ENCODE data around the gene C10orf71.

C10orf71 gene, protein sequence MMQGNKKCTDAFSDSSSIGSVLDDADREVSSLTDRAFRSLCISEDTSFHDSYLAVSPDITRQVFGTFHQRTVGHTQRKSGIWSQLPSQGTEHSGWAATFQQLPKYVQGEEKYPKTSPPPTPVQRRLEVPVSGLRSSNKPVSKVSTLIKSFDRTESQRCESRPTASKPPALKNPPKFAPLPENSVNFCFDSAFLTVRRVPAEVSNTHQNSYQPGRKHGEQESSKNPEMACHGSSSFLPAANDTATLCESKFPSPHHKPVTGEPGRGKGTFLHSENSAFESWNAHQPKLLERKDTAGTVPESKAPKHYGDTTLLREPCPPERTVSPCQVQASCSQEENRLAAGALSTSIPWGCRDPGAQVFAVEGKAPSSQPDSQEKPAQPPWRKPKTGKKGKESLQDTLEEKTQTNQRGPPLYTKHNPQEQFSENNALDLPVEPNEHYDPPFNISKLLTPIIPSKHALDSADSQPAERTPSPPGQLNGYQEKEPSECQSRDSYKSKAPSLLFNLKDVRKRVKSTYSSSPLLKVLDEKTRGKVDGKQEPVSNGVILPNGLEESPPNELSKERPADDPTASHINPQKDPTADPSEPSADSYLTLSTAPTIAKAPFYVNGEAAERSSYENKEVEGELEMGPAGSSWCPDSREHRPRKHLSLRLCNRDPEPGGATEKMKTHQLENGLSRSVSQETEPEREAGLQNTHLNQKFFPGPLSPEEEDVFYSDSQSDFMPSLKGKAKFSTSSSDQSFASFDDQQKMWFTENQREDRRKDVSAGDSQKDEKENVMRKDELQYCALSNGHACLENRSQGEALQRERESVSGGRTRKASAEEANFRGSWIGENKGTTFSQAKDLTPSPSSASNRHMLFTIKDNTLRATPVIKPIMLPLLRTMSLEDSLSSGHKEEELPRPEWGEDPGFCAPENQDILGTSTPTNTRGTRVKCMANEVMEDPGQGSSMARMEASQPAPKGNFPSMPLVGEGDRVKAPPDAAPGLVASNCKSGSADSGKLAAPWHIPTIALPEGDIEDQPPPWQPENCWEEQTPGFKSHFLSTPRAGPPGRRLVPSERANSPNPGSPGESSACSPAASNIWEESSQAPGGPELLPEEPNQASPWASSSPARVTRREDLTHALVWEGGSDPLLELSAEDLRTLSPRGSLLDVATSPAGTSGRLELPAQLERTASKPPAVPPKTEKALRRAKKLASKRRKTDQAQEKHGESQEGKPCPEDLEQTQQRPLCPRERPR (N-terminal part only)

DNA sequence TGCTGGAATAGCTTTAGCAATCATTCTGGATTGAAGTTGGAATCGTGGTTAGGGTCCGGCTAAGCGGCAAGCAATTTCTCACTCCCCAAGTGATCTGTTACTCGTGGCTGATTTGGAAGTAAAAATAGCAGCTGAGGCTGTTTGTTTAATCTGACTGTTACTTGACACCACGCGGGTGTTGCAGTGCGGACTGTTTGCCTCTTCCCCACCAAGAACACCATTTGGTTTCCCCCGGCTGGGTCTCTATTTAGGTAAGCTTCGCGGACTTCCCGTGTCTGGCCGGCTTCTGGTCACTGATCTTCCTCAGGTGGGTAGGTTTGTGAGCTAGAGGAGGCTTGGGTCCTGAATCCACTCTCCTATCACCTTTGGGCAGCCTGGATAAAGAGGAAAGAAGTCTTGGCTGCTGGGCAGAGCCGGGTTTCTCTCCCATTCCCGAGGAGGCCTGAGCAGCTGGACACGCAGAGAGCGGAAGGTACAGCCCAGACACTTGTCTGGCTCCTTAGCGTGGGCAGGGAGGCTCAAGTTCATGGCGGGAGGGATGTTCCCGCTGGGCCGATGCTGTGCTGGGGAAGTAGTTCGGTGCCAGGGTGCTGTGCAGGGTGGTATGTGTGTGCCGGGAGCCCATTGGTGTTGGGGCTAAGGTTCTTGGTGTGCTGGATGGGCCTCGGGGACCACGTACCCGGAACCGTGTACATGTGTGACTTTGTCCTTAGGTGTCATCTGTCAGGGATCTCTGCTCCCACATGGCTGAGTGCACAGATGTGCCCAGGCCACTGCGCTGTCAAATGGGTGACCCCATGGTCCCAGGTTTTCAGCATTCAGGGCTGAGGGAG lies at the start of gene C10orf71:
C10orf71 (plus strand) TSS at position 188 of the 833 bp plus-strand sequence. CDS start 23,376 bp downstream, outside the sequence.
- peak; percentile 15 for DNase-seq

DNA sequence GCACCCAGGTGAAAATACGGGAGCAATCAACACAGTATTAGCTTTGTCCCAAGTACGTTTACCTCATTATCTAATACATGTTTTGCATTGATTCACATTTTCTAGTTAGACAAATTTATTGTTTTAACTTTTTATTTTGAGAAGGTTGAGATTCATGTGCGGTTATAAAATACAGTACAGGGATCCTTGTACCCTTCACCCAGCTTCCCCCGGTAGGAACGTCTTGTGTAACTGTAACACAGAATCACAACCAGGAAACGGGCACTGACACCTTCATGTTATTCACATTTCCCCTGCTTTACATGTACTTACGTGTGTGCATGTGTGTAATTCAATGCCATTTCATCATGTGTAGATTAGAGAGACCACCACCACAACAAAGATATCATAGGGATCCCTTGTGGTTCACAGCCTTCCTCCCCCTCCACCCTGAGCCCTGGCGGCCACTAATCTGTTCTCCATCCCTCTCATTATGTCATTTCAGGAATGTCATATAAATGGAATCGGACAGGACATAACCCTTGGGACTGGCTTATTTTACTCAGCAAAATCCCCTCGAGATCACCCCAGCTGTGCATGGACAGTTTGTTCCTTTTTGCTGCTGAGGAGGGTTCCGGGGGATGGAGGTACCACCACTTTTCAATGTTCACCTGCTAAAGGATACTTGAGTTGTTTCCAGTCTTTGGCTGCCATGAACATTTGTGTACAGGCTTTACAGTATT lies 46.5 kb upstream of the C10orf71 start:
- DNase-seq: no peak

DNA sequence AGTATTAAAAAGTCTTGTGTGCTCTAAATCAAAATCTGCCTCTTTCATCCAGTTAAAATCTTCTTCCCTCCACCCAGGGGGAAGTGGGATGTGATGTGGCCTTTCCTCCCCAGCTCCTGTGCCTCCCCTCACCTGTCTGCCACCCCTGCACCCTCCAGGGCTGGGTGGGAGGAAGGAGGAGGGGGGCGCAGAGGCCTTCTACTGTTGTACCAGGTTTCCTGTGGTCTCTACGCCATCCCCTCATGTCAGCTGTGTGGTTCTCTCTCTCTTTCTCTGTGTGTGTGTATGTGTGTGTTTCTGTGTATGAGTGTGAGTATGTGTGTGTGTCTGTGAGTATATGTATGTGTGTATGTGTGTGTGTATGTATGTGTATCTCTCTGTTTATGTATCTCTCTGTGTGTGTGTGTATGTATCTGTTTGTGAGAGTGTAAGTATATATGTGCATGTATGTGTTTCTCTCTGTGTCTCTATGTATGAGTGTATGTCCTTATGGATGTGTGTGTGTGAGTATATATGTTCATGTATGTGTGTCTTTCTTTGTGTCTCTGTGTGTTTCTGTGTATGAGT lies 45.5 kb upstream of the C10orf71 start:
- DNase-seq: no peak

DNA sequence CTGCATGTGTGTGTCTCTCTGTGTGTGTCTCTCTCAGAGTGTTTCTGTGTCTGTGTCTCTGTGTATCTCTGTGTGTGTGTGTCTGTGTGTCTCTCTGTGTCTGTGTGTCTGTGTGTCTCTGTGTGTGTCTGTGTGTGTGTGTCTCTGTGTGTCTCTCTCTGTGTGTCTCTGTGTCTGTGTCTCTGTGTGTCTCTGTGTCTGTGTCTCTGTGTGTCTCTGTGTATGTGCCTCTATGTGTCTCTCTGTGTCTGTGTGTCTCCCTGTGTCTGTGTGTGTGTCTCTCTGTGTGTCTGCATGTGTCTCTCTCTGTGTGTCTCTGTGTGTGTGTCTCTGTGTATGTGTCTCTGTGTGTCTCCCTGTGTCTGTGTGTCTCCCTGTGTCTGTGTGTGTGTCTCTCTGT lies 44.8 kb upstream of the C10orf71 start:
- DNase-seq: no peak

DNA sequence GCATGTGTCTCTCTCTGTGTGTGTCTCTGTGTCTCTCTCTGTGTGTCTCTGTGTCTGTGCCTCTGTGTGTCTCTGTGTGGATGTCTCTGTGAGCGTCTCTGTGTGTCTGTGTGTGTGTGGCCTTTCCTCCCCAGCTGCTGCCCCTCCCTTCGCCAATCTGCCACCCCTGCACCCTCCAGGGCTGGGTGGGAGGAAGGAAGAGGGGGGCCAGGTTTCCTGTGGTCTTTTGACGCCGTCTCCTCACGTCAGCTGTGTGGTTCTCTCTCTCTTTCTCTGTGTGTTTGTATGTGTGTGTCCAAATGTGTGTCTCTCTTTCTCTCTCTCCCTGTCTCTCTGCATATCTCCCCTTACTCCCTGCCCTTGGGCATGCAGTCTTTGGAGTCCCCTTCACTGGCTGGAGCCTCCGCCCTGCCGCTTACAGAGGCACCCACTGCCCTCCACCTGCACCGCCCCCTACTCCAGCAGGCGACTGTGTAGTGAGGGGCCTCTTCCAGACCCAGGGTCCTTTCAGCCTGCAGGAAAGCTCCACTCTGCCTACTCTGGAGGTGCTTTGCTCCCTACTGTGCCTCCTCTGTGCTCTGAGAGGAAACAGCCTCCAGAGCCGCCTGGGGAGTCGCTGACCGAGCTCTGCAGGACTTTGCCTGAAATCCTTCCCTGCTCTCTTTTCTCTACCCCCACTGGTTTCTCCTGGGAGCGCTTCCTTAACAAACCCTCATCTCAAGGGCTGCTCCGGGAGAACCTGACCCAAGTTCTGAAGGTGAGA lies 44.2 kb upstream of the C10orf71 start:
- DNase-seq: no peak

DNA sequence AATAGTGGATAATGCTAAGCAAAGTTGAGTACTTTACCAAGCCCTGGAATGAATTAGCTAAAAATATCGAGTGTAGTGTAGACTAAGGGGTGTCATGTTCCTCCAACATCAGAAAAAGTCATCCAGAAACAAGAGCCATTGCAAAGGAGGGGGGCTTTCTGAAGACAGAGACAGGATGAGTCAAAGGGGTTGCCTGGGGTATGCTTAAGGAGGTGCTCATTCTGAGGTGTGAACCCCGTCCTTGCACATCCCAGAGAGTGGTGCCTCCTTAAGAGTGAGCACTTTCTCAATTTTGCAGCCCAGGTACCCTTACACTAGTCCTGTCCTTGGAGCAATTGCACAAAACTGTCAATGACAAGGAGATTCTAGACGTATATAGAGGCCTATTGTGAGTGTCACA lies 43.1 kb upstream of the C10orf71 start:
- DNase-seq: no peak

DNA sequence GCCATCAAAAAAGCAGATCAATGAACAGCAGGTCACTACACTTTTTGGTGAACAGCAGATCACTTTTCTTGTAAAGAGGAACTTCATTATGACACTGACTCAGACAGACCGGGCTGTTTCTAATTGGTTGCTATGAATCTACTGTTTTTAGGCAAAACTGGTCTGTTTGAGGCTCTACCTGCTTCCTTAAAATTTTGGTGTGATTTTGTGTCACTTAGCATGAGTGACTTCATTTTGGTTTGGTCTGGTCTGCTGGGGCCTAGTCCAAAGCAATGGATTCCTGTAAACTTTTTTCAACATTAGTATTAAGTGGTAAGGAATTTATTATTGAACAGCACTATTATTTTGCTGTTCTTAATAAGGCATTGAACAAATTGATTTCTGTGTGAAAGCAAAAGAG lies 41.8 kb upstream of the C10orf71 start:
- DNase-seq: no peak

DNA sequence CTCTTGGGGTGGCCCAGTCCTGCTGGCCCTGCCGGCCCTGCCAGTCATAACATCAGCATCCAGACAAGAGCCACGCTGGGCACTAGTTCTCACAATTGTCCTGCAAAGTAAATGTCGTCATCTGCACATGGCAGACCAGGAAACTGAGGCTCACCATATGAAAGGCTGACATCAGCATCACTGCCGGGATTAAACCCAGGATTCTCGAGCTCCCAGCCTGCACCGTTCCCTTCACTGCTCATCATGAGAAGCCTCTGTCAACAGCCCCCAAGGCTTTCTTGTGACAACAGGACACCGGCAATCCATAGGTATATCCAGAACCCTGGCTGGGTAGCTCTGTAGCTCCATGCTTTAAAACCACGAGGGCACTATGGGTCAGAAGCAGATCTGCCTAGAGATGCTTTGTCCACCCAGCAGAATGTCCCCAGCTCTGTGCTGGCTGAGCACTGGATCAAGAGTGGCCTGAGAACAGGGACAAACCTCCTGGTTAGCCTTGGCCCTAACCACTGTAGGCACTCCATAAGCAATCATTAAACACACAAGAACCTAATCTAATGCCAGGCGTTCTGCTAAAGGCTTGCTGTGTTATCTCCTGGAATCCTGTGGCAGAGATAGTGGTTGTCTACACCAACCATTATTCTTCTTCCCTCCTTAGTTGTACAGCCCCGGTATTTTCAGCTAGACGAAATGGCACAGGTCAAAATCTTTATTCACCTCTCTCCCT lies 41.2 kb upstream of the C10orf71 start:
- DNase-seq: no peak

DNA sequence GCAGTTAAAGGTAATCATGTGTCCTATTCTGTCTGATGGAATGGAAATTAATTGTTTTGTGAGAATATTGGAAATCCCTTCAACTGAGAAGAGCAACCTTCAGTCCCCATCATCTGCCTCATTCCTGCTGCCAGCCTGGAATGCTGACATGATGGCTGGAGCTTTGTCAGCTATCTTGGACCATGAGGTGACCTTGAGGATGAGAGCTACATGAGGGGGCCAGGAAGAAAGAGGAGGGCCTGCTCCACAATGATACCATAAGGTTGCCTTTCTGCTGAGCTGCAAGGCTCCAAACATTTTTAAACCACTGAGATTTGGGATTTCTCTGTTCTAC lies 40.7 kb upstream of the C10orf71 start:
- no peak for DNase-seq

DNA sequence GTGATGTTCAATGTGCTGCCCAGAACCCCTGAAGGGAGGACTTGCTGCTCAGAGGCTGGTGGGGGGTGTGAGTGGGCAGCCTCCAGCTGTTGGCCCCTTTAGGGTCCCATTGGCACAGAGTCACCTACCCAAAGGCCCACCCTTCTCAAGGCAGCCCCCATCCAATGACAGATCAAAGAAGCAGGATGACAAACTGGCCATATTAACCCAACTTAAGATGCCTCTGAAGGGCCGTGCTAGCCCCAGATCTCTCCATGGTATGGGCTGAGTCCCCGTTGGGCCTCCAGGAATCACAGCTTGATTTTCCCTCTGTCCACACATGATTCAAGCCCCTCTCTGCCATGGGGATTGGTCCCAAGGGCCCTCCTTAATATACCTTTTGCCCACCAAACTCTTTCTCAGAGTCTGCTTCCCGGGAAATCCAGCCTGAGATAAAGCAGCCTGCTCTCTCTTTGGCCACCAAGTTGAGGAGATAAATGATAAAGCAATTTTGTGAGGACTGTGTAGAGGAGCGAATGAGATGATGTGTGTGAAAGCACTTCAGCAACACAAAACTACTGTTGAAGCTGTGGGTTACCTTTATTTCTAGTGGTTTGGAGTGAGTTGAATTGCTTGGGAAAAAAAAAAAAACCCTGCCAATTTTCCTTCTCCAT lies 38.2 kb upstream of the C10orf71 start:
- no peak for DNase-seq

DNA sequence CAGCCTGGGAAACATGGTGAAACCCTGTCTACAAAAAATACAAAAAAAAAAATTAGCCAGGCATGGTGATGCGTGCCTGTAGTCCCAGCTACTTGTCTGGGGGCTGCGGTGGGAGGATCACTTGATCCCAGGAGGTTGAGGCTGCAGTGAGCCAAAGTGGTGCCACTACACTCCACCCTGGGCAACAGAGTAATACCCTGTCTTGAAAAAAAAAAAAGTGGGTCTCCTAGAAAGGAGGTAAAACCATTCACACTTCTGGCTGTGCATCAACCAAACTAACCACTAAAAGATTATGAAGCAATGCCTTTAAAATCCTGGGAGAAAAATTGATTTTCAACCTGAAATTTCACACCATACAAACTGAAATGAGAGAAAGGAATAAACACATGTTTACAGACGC lies 35.4 kb upstream of the C10orf71 start:
- DNase-seq: no peak

DNA sequence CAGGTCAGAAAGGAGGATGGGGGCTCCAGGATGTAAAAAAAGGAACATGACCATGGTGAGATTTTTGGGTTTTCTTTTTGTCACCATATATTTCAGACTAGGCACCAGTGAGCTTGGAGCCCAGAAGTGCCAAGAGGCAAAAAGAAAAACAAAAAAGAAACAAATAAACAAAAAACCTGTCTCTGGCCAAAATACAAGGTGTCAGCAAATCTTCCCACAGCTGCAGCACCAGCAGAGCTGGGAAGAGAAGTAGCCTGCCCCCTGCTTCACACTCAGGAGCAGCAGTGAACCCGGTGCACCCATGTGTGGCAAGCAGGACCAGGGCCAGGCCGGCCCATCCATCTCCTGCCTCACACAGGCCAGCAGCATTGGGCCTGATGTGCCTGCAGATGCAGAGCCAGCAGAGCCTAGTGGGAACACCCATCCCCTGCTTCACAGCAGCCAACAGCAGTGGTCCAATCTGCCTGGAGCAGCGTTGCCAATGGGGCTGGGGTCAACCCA lies 34.7 kb upstream of the C10orf71 start:
- no peak for DNase-seq

DNA sequence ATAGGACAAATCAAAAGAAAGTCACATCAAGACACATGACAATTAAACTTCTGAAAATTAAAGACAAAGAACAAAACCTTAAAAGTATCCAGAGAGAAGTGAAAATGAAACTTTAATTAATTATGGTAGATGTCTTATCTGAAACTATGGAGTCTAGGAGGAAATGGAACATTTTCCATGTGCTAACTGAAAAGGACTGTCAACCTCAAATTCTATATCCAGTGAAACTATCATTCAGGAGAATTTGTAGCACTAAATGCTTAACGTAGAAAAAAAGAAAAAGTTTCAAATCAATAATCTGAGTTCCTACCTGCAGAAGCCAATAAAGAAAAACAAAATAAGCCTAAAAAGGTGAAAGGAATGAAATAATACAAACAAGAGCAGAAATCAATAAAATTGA lies 33.1 kb upstream of the C10orf71 start:
- DNase-seq: no peak

DNA sequence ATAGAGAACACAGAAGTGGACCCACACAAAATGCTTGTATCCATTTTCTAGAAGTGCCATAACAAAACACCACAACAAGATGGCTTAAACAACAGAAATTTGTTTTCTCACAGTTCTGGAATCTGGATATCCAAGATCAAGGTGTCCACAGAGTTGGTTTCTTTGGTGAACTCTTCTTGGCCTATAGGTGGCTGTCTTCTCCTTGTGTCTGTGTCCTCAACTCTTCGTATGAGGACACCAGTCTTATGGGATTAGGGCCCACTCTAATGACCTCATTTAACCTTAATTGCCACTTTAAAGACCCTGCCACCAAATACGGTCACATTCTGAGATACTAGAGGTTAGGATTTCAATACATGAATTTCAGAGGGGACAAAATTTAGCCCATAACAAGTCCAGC lies 30.8 kb upstream of the C10orf71 start:
- no peak for DNase-seq

DNA sequence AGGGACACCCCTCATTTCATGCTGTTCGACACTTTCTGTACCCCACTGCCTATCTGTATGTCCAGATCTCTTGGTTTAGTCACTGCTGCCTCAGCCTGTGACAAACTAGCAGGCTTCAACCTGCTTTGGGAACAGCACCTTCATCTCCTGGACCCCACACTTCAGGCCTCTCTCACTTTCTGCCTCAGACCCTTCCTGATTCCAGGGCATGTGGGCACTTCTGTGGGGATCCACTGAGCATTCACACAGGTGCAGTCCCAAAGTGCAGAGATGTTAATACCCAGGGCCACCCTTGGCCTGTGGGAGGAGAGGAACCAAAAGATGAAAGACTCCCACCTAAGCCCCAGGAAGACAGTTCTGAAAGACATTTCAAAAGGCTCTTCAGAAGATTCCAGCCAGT lies 29.4 kb upstream of the C10orf71 start:
- DNase-seq: no peak

DNA sequence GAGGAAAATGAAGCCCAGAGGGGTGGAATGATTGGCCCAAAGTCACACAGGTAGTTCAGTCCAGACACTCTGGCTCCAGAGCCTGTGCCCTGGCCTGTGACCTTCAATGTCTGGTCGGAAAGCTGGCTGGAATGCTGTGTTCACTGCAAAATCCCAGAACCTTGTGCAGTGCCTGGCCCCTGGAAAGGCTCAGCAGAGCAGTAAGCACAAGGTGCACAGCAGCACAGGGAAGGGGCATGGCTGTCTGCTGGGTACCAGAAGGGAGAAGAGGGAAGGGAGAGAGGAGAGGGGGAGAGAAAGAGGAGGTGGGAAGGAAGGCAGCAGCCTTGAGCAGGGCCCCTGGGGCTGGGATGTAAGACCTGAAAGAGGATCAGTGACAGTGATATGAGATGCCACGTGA lies 28.4 kb upstream of the C10orf71 start:
- no peak for DNase-seq

DNA sequence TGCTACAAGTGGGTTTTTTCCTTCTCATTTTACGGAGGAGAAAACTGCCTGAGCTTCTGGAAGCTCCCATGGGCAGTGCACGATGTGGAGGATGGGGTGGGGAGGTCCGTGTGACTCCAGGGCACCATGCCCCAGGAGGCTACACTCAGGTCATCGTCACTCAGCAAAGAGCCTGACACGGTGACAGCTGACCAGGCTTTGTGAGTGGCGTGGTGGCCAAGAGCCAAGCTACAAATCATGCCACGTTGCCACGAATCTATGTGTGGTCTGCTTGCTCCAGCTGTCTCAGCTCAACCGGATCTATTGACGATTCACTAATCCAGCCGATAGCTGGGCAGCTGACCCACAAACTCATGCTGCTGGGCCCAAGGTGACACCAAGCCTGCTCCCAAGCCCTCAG lies 27.6 kb upstream of the C10orf71 start:
- DNase-seq: no peak

DNA sequence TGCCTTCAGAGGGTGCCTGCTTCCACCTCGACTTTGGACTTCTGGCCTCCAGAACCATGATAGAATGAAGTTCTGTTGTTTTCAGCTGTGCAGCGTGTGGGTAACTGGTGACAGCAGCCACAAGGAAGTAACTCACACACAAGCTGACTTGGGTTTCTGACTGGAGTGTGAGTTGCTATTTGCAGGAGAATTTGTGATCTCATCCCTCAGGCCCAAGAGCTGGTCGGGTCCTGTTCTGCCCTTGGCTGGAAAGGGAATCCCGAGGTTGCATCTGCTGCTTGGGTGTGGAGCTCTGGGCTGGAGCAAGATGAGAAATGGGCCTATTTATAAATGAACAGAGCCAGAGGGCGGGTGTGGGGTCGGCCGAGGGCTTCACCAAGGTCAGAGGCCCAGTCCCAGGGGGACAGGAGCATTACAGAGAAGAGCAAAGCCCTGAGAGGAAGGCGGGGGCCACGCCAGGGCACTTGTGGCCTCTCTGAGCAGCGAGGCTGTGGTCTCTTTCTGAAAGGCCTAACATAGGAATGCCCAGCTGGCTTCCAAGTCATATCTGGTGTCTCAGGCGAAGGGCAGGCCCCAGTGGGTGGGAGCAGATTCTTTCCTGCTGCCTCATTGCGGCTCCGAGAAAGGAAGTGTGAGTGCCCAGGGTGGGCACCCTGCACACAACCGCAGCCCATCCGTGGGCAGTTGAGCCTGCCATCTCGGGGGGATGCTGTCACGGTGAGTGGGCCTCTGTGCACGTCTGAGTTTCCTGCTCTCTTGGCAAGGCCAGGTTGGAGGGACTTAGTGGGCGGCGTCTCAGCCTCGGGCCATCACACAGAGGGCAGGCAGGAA lies 26.5 kb upstream of the C10orf71 start:
- no peak for DNase-seq

All from NCI-H345 (cell line).